Duodenal mucosa (tissue), 2 donors: ENCODE results near the gene TRAPPC14.
"Not testable (repeated sequence)": the region's sequence is repeated elsewhere in the genome, so short reads cannot be mapped to it uniquely, and the experiment has no call there.

ENCODE experiments used
- H3K27ac ChIP-seq: one replicate; pipeline ENCODE4 v1.7.0; 2013; ENCODE audit warnings: low read depth, low read length
- H3K27me3 ChIP-seq, 2 donors: one replicate each; pipeline ENCODE4 v1.7.0; 2013; ENCODE audit warnings: low read length in 2 of 2, control low read depth in 1 of 2; ENCODE audit not compliant: insufficient read depth in 2 of 2, control insufficient read depth in 1 of 2
- H3K36me3 ChIP-seq, 2 donors: one replicate each; pipeline ENCODE4 v1.7.0; 2013; ENCODE audit warnings: low read length in 2 of 2, control low read depth in 1 of 2; ENCODE audit not compliant: insufficient read depth in 2 of 2, control insufficient read depth in 1 of 2
- H3K4me1 ChIP-seq, 2 donors: one replicate each; pipeline ENCODE4 v1.7.0; 2013; ENCODE audit warnings: low read length in 2 of 2, control low read depth in 1 of 2; ENCODE audit not compliant: insufficient read depth in 2 of 2, control insufficient read depth in 1 of 2
- H3K4me3 ChIP-seq, 2 donors: one replicate each; pipeline ENCODE4 v1.7.0; 2013; ENCODE audit warnings: low read length in 2 of 2, low read depth in 1 of 2
- H3K9ac ChIP-seq, 2 donors: one replicate each; pipeline ENCODE4 v1.7.0; 2013; ENCODE audit warnings: low read length in 2 of 2, low read depth in 1 of 2
- H3K9me3 ChIP-seq, 2 donors: one replicate each; pipeline ENCODE4 v1.7.0; 2013; ENCODE audit warnings: low read length in 2 of 2, control low read depth in 1 of 2; ENCODE audit not compliant: control insufficient read depth in 1 of 2

Gene TRAPPC14

DNA sequence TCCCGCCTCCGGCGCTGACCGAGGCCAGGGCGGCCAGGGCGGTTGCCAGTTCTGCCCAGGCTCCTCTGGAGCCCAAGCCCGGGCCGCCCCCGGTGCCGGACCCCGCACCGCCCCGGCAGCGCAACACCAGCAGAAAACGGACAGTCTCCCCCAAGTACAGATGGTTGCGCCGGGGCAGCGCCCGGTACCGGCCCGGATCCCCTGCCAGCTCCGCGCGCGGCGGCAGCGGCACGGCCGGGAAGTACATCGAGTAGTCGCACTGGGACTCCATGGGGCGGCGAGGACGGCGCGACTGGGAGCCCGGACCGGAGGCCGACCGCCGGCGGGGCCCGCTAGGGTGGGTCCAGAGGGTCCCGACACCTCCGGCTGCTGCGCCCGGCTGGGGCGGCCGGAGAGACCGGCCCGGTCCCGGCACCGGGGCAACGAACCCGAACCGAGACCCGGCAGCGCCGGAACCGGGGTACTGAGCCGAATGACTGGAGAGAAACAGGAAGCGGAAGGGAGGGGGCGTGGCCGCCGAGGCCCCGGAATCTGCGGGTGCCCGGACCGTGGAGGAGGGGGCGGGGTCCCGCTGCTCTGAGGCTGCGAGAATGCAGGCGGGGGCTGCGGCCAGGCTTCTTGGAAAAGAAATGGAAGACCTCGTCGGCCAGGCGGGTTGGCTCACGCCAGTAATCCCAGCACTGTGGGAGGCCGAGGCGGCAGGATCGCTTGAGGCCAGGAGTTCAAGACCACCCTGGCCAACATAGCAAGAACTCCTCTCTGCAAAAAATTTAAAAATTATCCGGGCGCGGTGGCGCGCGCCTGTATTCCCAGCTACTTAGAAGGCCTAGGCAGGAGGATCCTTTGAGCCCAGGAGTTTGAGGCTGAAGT, at the start of gene TRAPPC14:
TRAPPC14 (minus strand) TSS at position 495 of the 870 bp plus-strand sequence; CDS start at position 271, 224 bp downstream.
- no peaks in the 10 kb centered on the region for H3K27me3 ChIP-seq
- H3K9ac ChIP-seq: peak within 1 kb of the TSS; percentile 65 to 84
- peaks cover 5 to 22% of the 10 kb centered on the region in 2 donors for H3K36me3 ChIP-seq
- peak within 1 kb of the TSS; percentile 74 to 80 for H3K4me3 ChIP-seq
- H3K4me1 ChIP-seq: peaks cover 49% of the 10 kb centered on the region in 2 donors
- H3K27ac ChIP-seq: peak within 1 kb of the TSS; percentile 32
- no peaks in the 10 kb centered on the region for H3K9me3 ChIP-seq

DNA sequence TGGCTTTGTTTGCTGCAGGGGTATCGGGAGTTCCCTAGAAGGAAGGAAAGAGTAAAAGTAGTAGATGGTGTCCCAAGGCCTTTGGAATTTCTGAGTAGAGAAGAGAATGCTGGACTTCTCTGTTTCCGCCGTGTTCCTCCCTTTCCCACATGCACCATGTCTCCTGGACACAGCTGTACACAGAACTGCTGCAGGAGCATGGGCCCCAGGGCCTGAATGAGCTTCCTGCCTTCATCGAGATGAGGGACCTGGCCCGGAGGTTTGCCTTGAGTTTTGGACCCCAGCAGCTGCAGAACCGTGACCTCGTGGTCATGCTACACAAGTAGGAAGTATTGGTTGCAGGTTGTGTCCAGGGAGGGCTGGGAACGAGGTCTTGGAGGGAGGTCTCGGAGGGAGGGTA, 45.9 kb upstream of the TRAPPC14 start:
- no peak overlapping the region for H3K9ac ChIP-seq
- peaks cover 0 to 2% of the 10 kb centered on the region in 2 donors for H3K27me3 ChIP-seq
- H3K36me3 ChIP-seq: no peaks in the 10 kb centered on the region
- H3K9me3 ChIP-seq: no peaks in the 10 kb centered on the region
- peaks cover 17 to 21% of the 10 kb centered on the region in 2 donors for H3K4me1 ChIP-seq
- H3K4me3 ChIP-seq: no peak overlapping the region
- H3K27ac ChIP-seq: no peak overlapping the region

DNA sequence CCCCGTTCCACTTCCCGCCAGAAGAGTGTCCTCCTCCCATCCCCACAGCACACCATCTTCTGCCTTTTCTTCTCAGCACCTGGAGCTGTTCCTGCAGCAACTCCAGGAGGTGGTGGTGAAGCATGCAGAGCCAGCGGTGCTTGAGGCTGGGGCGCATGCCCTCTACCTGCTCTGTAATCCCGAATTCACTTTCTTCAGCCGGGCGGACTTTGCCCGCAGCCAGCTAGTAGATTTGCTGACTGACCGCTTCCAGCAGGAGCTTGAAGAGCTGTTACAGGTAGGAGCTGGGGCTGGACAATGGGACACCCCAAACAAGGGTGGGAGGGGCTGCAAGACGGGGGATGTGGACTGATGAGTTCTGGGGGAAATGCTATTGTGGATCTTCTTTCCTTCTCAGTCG, 42.2 kb upstream of the TRAPPC14 start:
- Histone ChIP-seq H3K4me3 (no peak overlapping the region), H3K36me3 (no peaks in the 10 kb centered on the region), H3K27ac (no peak overlapping the region), H3K4me1 (peaks cover 6 to 10% of the 10 kb centered on the region in 2 donors), H3K9me3 (no peaks in the 10 kb centered on the region), H3K27me3 (no peaks in the 10 kb centered on the region), H3K9ac (no peak overlapping the region)

GRCh38 chr7:100198266-100198665, 39.7 kb upstream of the TRAPPC14 start:
- Histone ChIP-seq H3K9ac (no peak overlapping the region), H3K9me3 (no peaks in the 10 kb centered on the region), H3K4me1 (peaks cover 6 to 10% of the 10 kb centered on the region in 2 donors), H3K27ac (no peak overlapping the region), H3K27me3 (no peaks in the 10 kb centered on the region), H3K4me3 (no peak overlapping the region), H3K36me3 (no peaks in the 10 kb centered on the region)

DNA sequence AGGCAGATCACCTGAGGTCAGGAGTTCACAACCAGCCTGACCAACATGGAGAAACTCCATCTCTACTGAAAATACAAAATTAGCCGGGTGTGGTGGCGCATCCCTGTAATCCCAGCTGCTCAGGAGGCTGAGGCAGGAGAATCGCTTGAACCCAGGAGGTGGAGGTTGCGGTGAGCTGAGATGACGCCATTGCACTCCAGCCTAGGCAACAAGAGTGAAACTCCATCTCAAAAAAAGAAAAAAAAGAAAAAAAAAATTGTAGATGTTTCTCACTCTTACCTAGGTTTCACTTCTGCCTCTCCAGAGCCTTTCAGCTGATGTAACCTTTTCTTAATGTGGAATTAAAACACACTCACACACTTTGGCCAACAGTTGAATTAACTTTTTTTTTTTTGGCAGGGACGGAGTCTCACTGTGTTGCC, 37.4 kb upstream of the TRAPPC14 start:
- H3K27me3 ChIP-seq, H3K9me3 ChIP-seq, H3K27ac ChIP-seq, H3K4me1 ChIP-seq, H3K9ac ChIP-seq, H3K36me3 ChIP-seq, H3K4me3 ChIP-seq: not testable (repeated sequence)

DNA sequence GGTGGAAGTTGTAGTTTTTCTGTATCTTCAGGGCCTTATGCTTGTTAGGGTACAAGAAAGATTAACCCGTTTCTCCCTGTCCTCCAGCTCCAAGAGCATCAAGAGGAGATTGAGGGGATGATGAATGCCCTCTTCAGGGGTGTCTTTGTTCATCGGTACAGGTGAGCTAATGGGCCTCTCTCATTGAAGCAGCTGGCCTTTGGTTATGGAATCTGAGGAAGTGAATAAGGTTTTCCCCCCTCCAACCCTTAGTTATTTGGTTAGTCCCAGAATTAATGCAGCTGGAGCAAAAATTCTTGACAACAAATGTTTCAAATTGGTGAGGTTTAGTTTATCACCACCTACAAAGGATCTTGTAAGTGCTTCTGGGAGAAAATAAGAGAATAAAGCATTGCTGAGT, 36.7 kb upstream of the TRAPPC14 start:
- Histone ChIP-seq H3K27me3 (no peaks in the 10 kb centered on the region), H3K4me1 (peaks cover 1 to 2% of the 10 kb centered on the region in 2 donors), H3K36me3 (no peaks in the 10 kb centered on the region), H3K27ac (no peak overlapping the region), H3K4me3 (no peak overlapping the region), H3K9me3 (no peaks in the 10 kb centered on the region), H3K9ac (no peak overlapping the region)

DNA sequence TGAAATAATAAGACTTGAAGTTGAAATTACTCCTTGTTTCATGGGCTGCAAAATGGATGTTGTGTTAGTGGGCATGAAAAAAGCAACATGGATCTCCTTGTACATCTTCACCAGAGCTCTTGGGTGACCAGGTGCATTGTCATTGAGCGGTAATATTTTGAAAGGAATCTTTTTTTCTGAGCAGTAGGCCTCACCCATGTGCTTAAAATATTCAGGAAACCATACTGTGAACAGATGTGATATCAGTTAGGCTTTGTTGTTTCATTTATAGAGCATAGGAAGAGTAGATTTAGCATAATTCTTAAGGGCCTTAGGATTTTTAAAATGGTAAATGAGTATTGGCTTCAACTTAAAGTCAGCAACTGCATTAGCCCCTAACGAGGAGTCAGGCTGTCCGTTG, 34.4 kb upstream of the TRAPPC14 start:
- H3K36me3 ChIP-seq: no peaks in the 10 kb centered on the region
- no peaks in the 10 kb centered on the region for H3K4me1 ChIP-seq
- no peak overlapping the region for H3K27ac ChIP-seq
- no peak overlapping the region for H3K4me3 ChIP-seq
- no peaks in the 10 kb centered on the region for H3K9me3 ChIP-seq
- H3K9ac ChIP-seq: no peak overlapping the region
- no peaks in the 10 kb centered on the region for H3K27me3 ChIP-seq

- H3K4me3 ChIP-seq, H3K27ac ChIP-seq, H3K27me3 ChIP-seq, H3K36me3 ChIP-seq, H3K9me3 ChIP-seq, H3K9ac ChIP-seq, H3K4me1 ChIP-seq: not testable (repeated sequence)
Measured at GRCh38 chr7:100192281-100192862, 33.8 kb upstream of the TRAPPC14 start.

GRCh38 chr7:100191775-100192174, 33.3 kb upstream of the TRAPPC14 start:
- no peaks in the 10 kb centered on the region for H3K9me3 ChIP-seq
- H3K27me3 ChIP-seq: no peaks in the 10 kb centered on the region
- H3K4me1 ChIP-seq: no peaks in the 10 kb centered on the region
- no peak overlapping the region for H3K4me3 ChIP-seq
- H3K36me3 ChIP-seq: no peaks in the 10 kb centered on the region
- no peak overlapping the region for H3K27ac ChIP-seq
- no peak overlapping the region for H3K9ac ChIP-seq

- Histone ChIP-seq H3K36me3 (no peaks in the 10 kb centered on the region), H3K9me3 (no peaks in the 10 kb centered on the region), H3K27me3 (no peaks in the 10 kb centered on the region), H3K9ac (no peak overlapping the region), H3K27ac (no peak overlapping the region), H3K4me3 (no peak overlapping the region), H3K4me1 (no peaks in the 10 kb centered on the region)
Measured at GRCh38 chr7:100190048-100190711, 31.7 kb upstream of the TRAPPC14 start.
